Keratinocyte (primary cell): ENCODE data around the gene ADGRB3.

ENCODE experiments used
- EZH2 ChIP-seq: IDR thresholded peaks from one replicate; pipeline ENCODE4 v1.6.1; 2012; ENCODE audit warnings: inconsistent platforms, mild to moderate bottlenecking, low read length, moderate library complexity
- TF ChIP-seq, protein P1 (sequence below), 3 experiments: IDR thresholded peaks in 1 of 3; conservative IDR thresholded peaks in 1 of 3; optimal IDR thresholded peaks in 1 of 3; 2 replicates in 2 of 3; 3 replicates in 1 of 3; pipeline versions ENCODE3 to v1.5.1; 2011; ENCODE audit warnings: low read length in 3 of 3, mild to moderate bottlenecking in 3 of 3, moderate library complexity in 2 of 3, control low read depth in 1 of 3, inconsistent platforms in 1 of 3; ENCODE audit not compliant: insufficient read depth in 2 of 3; ENCODE audit errors: extremely low read depth in 1 of 3

DNA sequence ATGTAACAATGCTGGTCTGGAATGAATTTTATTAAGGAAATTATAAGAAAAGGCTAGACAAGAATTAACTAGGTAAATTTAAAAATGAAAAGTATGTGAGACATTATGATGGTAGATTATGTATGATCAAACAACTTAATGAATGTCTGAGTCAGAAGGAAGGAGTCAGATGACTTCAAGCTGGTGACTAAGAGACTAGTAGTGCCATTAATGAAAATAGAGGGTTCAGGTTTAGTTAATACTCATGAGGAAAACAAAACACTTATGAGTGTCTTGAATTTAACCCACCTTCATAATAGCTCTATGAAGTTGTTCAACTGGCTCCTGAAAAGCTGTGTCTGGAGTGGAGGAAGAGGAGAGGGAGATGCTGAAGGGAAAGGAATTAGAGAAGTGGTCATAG lies 256.3 kb downstream of the ADGRB3 start:
- TF ChIP-seq, protein P1, sequence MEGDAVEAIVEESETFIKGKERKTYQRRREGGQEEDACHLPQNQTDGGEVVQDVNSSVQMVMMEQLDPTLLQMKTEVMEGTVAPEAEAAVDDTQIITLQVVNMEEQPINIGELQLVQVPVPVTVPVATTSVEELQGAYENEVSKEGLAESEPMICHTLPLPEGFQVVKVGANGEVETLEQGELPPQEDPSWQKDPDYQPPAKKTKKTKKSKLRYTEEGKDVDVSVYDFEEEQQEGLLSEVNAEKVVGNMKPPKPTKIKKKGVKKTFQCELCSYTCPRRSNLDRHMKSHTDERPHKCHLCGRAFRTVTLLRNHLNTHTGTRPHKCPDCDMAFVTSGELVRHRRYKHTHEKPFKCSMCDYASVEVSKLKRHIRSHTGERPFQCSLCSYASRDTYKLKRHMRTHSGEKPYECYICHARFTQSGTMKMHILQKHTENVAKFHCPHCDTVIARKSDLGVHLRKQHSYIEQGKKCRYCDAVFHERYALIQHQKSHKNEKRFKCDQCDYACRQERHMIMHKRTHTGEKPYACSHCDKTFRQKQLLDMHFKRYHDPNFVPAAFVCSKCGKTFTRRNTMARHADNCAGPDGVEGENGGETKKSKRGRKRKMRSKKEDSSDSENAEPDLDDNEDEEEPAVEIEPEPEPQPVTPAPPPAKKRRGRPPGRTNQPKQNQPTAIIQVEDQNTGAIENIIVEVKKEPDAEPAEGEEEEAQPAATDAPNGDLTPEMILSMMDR (optimal IDR thresholded peaks at IDR 0.05 in 1 of 3, IDR thresholded peaks at IDR 0.05 in 1 of 3, conservative IDR thresholded peaks at IDR 0.05 in 1 of 3; ENCODE audit: extremely low read depth in 1 of 3, insufficient read depth in 2 of 3, low read length in 3 of 3), result no peak
- TF ChIP-seq EZH2, result no peak
